Subcutaneous adipose tissue (tissue), 4 donors: ENCODE results near the gene CDC42EP4. TPM values are rescaled to one million over a fixed set of nuclear protein-coding genes. Genes with fewer than 3 reads are reported as not detected.

ENCODE experiments used
- total RNA-seq, 4 donors: library from RNA; depleted of rRNA; stranded (reverse); fragments of >200 nt; gene quantifications; one replicate each; pipeline ENCODE4 v1.1.0, GENCODE V29; 2016
- TF ChIP-seq, protein P1 (sequence below): fragments of 450-650 bp; IDR thresholded peaks from one replicate; pipeline ENCODE4 v1.5.1; 2016; ENCODE audit warnings: low read depth, mild to moderate bottlenecking, control low read depth, antibody characterized with exemption, moderate library complexity

Gene CDC42EP4
- total RNA-seq, 4 donors from 2014 or later = 39.9 to 200 (median 75.4) TPM

DNA sequence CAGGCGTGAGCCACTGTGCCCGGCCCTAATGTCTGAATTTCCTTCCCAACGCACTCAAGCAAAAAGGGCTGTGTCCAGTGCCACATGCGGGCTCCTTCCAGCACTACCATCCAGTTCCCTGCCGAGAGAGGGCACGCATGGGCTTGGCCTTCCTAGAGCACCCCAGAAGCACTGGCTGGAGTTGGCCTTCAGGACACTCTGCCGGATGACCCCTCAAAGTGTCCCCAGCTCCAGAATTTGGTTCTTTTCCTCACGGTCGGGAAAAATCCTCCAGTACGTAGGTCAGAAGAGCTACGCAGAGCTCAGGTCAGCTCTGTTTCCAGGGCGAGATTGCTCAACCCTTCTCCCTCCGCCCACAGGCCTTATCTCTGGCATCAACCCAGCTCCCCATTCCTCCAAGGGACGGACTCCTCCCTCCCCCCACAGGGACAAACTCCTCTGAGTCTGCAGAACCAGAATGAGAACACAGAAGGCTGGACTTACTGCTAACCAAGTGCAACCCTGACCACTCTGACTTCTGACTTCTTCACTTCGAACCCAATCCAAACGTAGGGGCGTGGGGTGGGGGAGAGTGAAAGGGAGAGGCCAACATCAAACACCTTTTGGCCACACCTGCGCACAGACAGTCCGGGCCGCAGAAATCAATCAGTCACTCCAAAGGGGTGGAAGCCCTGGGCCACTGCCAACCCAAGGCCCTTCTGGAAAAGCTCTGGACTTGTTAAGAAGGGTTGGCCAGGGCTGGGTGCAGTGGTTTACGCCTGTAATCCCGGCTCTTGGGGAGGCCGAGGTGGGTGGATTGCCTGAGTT, 3.6 kb downstream of the CDC42EP4 start:
- TF ChIP-seq, protein P1, sequence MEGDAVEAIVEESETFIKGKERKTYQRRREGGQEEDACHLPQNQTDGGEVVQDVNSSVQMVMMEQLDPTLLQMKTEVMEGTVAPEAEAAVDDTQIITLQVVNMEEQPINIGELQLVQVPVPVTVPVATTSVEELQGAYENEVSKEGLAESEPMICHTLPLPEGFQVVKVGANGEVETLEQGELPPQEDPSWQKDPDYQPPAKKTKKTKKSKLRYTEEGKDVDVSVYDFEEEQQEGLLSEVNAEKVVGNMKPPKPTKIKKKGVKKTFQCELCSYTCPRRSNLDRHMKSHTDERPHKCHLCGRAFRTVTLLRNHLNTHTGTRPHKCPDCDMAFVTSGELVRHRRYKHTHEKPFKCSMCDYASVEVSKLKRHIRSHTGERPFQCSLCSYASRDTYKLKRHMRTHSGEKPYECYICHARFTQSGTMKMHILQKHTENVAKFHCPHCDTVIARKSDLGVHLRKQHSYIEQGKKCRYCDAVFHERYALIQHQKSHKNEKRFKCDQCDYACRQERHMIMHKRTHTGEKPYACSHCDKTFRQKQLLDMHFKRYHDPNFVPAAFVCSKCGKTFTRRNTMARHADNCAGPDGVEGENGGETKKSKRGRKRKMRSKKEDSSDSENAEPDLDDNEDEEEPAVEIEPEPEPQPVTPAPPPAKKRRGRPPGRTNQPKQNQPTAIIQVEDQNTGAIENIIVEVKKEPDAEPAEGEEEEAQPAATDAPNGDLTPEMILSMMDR = no peak

DNA sequence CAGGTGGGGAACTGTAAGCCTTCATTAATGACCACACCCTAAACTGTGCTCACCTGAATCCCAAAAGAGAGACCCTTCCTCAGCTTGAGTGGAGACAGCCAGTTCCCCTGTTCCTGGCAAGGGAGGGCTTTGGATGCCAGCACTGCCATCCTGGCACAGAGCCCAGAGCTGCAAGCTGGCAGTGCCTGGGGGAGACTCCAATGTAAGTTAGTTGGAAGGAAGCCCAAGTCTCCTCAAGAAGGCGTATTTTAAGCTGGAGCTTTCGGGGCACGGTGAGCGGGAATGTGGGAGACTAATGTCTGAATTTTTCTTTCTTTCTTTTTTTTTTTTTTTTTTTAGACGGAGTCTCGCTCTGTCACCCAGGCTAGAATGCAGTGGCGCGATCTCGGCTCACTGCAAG, 4.7 kb downstream of the CDC42EP4 start:
- TF ChIP-seq, protein P1 = no peak

DNA sequence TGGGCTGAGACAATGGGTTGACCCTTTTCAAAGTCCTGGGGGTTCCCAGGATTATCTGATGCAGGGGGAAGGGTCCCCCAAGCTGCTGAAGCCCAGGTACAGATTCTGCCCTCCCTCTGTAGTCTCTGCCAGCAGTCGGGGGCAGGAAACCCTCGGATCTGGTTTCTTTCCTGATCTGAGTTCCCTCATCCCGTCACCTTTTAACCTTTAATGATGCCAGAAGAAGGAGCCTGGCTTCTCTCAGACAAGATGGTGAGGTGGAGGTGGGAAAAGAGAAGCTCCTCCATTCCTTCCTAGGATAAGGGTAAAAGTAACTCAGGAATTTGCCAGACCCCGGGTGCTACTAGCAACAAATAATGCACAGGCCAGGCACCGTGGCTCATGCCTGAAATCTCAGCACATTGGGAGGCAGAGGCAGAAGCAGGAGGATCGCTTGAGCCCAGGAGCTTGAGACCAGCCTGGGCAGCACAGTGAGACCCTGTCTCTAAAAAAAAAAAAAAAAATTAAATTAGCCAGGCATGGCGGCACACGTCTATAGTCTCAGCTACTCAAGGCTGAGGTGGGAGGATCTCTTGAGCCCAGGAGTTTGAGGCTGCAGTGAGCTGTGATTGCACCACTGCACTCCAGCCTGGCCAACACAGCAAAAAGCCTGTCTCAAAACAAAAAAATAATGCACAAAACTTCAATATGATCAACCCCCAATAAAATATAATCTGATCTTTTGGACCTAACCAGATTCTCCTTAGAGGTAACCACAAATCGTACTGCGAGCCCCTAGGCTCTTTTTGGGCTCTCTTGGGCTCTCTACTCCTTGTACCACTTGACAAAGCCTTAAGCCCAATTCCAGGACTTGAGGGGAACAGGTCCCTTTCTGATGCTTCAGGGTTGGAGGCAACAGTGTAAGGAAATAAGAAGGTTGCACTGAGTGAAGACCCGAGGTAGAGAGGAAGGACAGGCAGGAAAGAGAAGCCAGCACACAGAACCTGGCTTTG, 5.7 kb downstream of the CDC42EP4 start:
- TF ChIP-seq, protein P1 = no peak

DNA sequence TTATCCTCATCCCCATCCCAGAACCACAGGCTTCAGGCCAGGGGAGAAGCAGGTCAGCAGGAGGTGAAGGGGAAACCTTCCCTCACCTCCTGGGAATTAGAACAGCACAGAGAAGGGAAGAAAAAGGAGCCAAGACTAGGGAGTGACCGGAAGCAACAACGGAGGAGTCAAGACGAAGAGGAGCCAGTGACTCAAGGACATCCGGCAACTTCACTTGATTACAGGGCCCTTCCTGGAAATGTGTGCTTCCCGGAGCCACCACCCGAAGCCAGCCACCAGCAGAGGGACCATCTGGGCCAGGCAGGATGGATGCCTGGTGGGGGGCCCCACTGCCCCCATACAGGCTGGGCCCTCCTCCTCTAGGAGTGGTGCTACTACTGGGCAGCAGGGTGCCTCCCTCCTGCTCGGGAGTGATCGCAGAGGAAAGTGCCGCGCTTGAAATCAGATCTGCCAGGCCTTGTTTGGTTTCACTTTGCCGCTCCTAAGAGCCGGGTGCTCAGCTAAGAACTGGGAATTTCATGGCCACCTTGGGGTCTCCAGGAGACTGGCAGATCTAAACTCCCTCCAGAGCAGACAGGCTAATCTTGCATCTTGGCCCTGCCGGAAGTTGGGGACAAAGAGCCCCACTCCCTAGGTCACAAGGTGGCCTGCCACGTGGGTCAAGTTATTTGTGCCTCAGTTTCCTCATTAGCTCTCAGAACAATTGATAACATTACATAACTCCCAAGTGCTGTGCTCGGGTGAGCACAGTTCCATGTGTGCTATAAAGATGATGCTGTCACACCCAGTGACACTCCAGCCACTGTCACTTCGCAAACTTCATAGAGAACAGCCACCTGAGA, 6.6 kb downstream of the CDC42EP4 start:
- TF ChIP-seq, protein P1 = no peak

DNA sequence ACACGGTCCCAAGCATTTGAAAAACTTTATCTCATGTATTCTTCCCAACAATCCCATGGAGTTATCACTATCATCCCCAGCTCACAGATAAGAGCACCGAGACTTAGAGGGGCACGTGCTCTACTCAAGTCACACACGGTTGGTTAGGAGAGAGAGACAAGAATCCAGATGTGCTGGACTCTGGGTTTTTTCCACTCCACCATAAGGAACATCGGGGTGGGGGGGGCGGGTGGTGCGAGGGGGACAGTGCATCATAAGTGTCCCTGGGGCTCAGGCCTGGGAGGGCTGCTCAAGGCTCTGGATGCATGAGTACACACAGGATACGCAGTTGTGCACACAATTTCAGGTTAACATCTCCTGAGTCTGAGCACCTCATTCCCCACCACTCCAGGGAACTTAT, 7.4 kb downstream of the CDC42EP4 start:
- TF ChIP-seq, protein P1 = no peak

DNA sequence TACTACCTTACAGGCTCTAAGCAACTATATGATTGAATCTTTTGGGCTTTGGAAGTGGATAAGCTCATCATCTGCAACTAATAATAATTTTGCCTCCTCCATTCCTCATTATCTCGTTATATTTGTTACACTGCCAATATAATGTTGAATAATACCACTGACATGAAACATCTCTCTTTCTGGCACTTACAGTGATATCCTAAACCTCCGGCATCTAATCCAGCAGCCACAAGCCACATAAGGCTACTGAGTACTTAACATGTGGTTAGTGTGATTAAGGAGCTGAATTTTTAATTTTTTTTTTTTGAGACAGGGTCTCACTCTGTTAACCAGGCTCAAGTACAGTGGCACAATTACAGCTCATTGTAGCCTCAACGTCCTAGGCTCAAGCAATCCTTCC, 9.6 kb downstream of the CDC42EP4 start:
- TF ChIP-seq, protein P1 = no peak
